ENCODE data around the gene DACH1. TPM values are rescaled to one million over a fixed set of nuclear protein-coding genes. Genes with fewer than 3 reads are reported as not detected.

Gene DACH1
- total RNA-seq, 1 donor, result 0.09 TPM

DNA sequence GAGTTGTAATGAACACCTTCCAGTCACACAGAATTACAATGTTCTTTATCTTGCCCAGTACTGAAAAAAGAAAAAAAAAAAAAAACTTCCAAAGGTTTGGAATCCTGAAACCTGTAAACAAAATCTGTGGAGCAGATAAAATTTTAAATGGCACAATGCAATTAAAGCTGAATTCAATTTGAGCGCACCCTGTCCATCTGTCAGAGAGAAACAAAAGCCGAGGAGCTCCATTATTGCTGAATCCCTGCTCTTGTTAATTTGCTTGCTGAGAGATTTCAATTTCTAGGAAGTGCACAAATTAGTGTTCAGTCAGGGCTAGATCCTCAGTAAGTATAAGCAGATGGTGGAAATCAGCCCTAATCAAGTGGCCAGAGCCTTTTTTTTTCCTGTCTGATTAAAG is 65.2 kb downstream of the DACH1 start:
- no peak for DNase-seq (ENCODE audit: low read depth)
- H3K4me3 ChIP-seq (ENCODE audit: low read depth, low read length), result no peak overlapping the region
- no peak for TF ChIP-seq CTCF (IDR thresholded peaks at IDR 0.05; ENCODE audit: insufficient read depth, low read length)

DNA sequence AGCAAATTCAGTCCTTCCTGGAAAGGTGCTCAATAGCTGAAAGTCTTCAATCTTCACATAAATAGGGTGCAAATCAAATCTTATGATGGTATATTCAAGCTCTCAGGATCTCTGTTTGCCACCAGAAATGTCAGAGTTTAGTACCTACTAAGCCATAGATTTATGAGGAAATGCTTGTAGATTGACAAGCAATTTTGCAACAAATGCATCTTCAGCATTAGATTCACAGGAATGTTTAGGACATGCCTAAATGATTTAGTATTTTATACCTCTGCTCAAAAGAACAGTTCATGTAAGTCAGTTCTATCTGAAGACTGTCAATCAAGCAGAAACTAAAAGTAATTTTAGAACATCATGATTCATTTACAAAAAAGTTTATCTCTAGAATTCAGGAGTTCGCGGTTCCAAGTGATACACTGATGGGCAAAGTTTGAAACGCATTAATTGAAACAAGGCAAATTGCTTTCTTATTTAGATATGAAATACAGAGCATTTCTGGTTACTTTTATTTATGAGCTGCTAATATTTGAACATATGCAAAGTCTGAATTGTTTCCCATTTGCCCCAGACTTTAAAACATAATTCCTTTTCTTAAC is 65.7 kb downstream of the DACH1 start:
- H3K4me3 ChIP-seq (ENCODE audit: low read depth, low read length), result no peak overlapping the region
- TF ChIP-seq CTCF (IDR thresholded peaks at IDR 0.05; ENCODE audit: insufficient read depth, low read length), result no peak
- no peak for DNase-seq (ENCODE audit: low read depth)

DNA sequence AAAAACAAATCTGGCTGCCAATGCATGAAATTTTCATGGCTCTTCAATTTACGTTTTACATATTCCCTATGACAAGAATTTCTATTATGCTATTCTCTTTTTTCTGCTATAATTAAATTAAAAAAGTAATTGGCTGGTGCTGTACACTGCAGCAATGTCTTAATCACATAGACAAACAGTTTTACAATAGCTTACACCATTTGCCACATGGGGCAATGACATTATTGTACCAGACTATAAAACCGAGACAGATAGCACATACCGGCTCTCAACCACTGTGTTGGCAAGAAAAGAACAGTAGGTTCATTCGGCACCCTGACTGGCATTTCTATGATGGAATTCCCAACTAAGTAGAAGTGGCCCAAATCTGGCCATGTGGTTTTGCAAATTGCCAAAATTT is 67.7 kb downstream of the DACH1 start:
- H3K4me3 ChIP-seq (ENCODE audit: low read depth, low read length), result no peak overlapping the region
- no peak for TF ChIP-seq CTCF (IDR thresholded peaks at IDR 0.05; ENCODE audit: insufficient read depth, low read length)
- no peak for DNase-seq (ENCODE audit: low read depth)

GRCh38 chr13:71798707-71799106 is 68.3 kb downstream of the DACH1 start:
- no peak for DNase-seq (ENCODE audit: low read depth)
- no peak for TF ChIP-seq CTCF (IDR thresholded peaks at IDR 0.05; ENCODE audit: insufficient read depth, low read length)

DNA sequence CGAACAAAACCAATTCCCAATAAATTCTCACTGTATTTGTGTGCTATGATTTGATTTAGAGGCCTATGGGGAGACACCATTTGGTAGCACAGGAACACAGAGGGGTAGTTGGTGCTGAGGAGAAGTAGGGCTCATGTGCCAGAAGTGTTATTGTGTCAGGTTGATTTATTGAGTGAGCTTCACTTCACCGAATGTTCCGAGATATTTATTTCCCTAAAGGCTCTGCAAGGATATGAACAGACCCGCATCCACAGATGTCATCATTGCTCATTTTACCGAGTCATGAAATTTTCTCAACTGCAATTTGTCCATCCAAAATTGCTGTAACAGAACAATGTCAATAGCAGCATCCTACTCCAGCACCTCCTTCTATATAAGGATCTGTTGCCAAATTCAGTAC is 69.5 kb downstream of the DACH1 start:
- no peak overlapping the region for H3K4me3 ChIP-seq (ENCODE audit: low read depth, low read length)
- no peak for DNase-seq (ENCODE audit: low read depth)
- TF ChIP-seq CTCF (IDR thresholded peaks at IDR 0.05; ENCODE audit: insufficient read depth, low read length), result no peak

More at GRCh38 chr13:71798707-71799106, 68.3 kb downstream of the DACH1 start:
- H3K4me3 ChIP-seq (ENCODE audit: low read depth, low read length), result no peak overlapping the region

- no peak overlapping the region for H3K4me3 ChIP-seq (ENCODE audit: low read depth, low read length)
- DNase-seq (ENCODE audit: low read depth), result no peak
- TF ChIP-seq CTCF (IDR thresholded peaks at IDR 0.05; ENCODE audit: insufficient read depth, low read length), result no peak
These were observed 77.2 kb downstream of the DACH1 start for GRCh38 chr13:71789693-71790329.

- no peak overlapping the region for H3K4me3 ChIP-seq (ENCODE audit: low read depth, low read length)
- no peak for TF ChIP-seq CTCF (IDR thresholded peaks at IDR 0.05; ENCODE audit: insufficient read depth, low read length)
These were observed 78.0 kb downstream of the DACH1 start for GRCh38 chr13:71789037-71789436.

More at GRCh38 chr13:71789037-71789436, 78.0 kb downstream of the DACH1 start:
- DNase-seq (ENCODE audit: low read depth), result no peak
